A673 (cell line): ENCODE measurements around the gene WDR27. TPM values are rescaled to one million over a fixed set of nuclear protein-coding genes. Genes with fewer than 3 reads are reported as not detected.

Experiments
- BruUV-seq: library from RNA; stranded (reverse); fragments of 400-500 nt; replicated peaks from 2 replicates; lab custom pipeline; 2021; lab: Mats Ljungman, UMichigan
- CTCF ChIA-PET: fragments of 300-600 bp; sonication (Branson Sonifier 250); formaldehyde crosslinking; loops from one replicate; lab custom pipeline; 2022; ENCODE audit warnings: antibody characterized with exemption; lab: Charles Lee
- POLR2A ChIA-PET: fragments of 300-600 bp; sonication (Branson Sonifier 250); formaldehyde crosslinking; loops from one replicate; lab custom pipeline; 2022; ENCODE audit warnings: antibody characterized with exemption; ENCODE audit not compliant: low non-redundant PET; lab: Charles Lee
- DNase-seq: peaks from one replicate; pipeline ENCODE4 v3.0.0-alpha.2; 2015; ENCODE audit warnings: low spot score
- H3K27ac ChIP-seq: fragments of 200-600 bp; sonication (generic); 2 replicates; pipeline ENCODE4 v1.5.1; 2016; ENCODE audit warnings: mixed run types, low read depth, mild to moderate bottlenecking, mixed read lengths, antibody characterized with exemption, low read length; ENCODE audit not compliant: poor library complexity, severe bottlenecking
- H3K27me3 ChIP-seq: fragments of 200-600 bp; sonication (generic); replicated peaks from 2 replicates; pipeline ENCODE4 v1.6.1; 2017; ENCODE audit warnings: mixed run types, low read depth, mild to moderate bottlenecking, mixed read lengths, antibody characterized with exemption, low read length; ENCODE audit not compliant: insufficient read depth, poor library complexity
- H3K36me3 ChIP-seq: fragments of 200-600 bp; sonication (generic); 2 replicates; pipeline ENCODE4 v1.6.1; 2016; ENCODE audit warnings: mixed run types, mild to moderate bottlenecking, mixed read lengths, antibody characterized with exemption, low read length; ENCODE audit not compliant: insufficient read depth, poor library complexity, severe bottlenecking
- H3K4me1 ChIP-seq: fragments of 200-600 bp; sonication (generic); 2 replicates; pipeline ENCODE4 v1.6.1; 2017; ENCODE audit warnings: mixed run types, mild to moderate bottlenecking, mixed read lengths, antibody characterized with exemption, low read length; ENCODE audit not compliant: insufficient read depth, poor library complexity, severe bottlenecking
- H3K4me3 ChIP-seq: fragments of 200-600 bp; sonication (generic); 2 replicates; pipeline ENCODE4 v1.5.1; 2016; ENCODE audit warnings: low read depth, mixed run types, mild to moderate bottlenecking, mixed read lengths, low read length; ENCODE audit not compliant: poor library complexity, severe bottlenecking
- H3K9me3 ChIP-seq: fragments of 200-600 bp; sonication (generic); 2 replicates; pipeline ENCODE4 v1.6.1; 2016; ENCODE audit warnings: mixed run types, low read depth, mild to moderate bottlenecking, mixed read lengths, antibody characterized with exemption, low read length; ENCODE audit not compliant: poor library complexity, severe bottlenecking
- CTCF ChIP-seq: fragments of 300-800, 200-600 bp; sonication (generic); conservative IDR thresholded peaks from 2 replicates; pipeline ENCODE4 v1.5.1; 2017; ENCODE audit warnings: low read depth, mild to moderate bottlenecking, antibody characterized with exemption, low read length, moderate library complexity, mixed read lengths
- EZH2 ChIP-seq: fragments of 200-600 bp; sonication (generic); IDR thresholded peaks from 2 replicates; pipeline ENCODE4 v1.6.1; 2017; ENCODE audit warnings: borderline replicate concordance, low read depth, mild to moderate bottlenecking, mixed read lengths, antibody characterized with exemption, low read length; ENCODE audit not compliant: poor library complexity, severe bottlenecking
- intact Hi-C: fragments of 100-400 bp; cut with micrococcal nuclease; formaldehyde crosslinking; loops from one replicate; pipeline ENCODE4 v1.10.0; 2022; ENCODE audit not compliant: unreplicated experiment
- total RNA-seq: library from RNA; stranded (reverse); gene quantifications from 2 replicates; pipeline ENCODE4 v1.2.3, GENCODE V29; 2021

Gene WDR27
- total RNA-seq, 1 experiment from 2014 or later = 77.3 TPM

GRCh38 chr6:169555971-169556617, 145.7 kb downstream of the WDR27 start:
- no TSS peak for BruUV-seq
- Histone ChIP-seq H3K36me3 (no peaks in the 10 kb centered on the region), H3K9me3 (no peaks in the 10 kb centered on the region), H3K27ac (no peak overlapping the region), H3K27me3 (no peaks in the 10 kb centered on the region), H3K4me1 (no peaks in the 10 kb centered on the region), H3K4me3 (no peak overlapping the region)
- no peak for DNase-seq
- CTCF ChIA-PET = no interaction called here
- TF ChIP-seq CTCF (no peak), EZH2 (no peak)
- POLR2A ChIA-PET = no interaction called here
- intact Hi-C loops = no loop called here

DNA sequence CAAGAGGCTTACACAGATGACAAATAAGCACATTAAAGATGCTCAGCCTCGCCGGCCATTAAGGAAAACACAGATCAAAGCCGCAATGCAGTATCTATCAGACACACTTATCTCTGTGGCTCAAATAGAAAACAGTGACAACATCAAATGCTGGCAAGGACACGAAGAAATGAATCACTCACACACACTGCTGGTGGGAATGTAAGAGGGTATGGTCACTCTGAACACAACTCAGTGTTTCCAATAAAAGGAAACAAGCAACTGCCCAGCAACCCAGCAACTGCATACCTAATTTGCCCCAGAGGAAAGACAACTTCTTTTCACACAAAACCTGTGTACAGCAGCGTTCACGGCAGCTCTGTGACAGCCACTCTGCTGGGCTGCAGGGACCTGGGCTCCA, 155.8 kb downstream of the WDR27 start:
- no peak for TF ChIP-seq EZH2
- TF ChIP-seq CTCF = no peak
- H3K4me1 ChIP-seq = no peaks in the 10 kb centered on the region
- intact Hi-C loops = no loop called here
- H3K36me3 ChIP-seq = no peaks in the 10 kb centered on the region
- peaks cover 5% of the 10 kb centered on the region for H3K9me3 ChIP-seq
- DNase-seq = no peak
- ChIA-PET POLR2A (no interaction called here), CTCF (no interaction called here)
- no peak overlapping the region for H3K4me3 ChIP-seq
- H3K27me3 ChIP-seq = no peaks in the 10 kb centered on the region
- BruUV-seq = no TSS peak
- no peak overlapping the region for H3K27ac ChIP-seq

GRCh38 chr6:169543704-169544103, 158.1 kb downstream of the WDR27 start:
- no peaks in the 10 kb centered on the region for H3K4me1 ChIP-seq
- intact Hi-C loops = no loop called here
- DNase-seq = no peak
- H3K27ac ChIP-seq = no peak overlapping the region
- POLR2A ChIA-PET = no interaction called here
- no TSS peak for BruUV-seq
- H3K27me3 ChIP-seq = no peaks in the 10 kb centered on the region
- H3K4me3 ChIP-seq = no peak overlapping the region
- CTCF ChIA-PET = no interaction called here
- no peaks in the 10 kb centered on the region for H3K36me3 ChIP-seq
- H3K9me3 ChIP-seq = peaks cover 5% of the 10 kb centered on the region
- TF ChIP-seq EZH2 (no peak), CTCF (no peak)
